K562 (cell line): ENCODE results near the gene HBP1. TPM values are rescaled to one million over a fixed set of nuclear protein-coding genes. Genes with fewer than 3 reads are reported as not detected.

Source experiments
- ATAC-seq: fragments of 200-7000 bp; cut with Tn5 transposase; 3 replicates; pipeline ENCODE4 v1.9.1; 2020; ENCODE audit warnings: moderate library complexity
- BruUV-seq: library from RNA; stranded (reverse); fragments of 400-500 nt; replicated peaks from 2 replicates; lab custom pipeline; 2021; lab: Mats Ljungman, UMichigan
- CTCF ChIA-PET: fragments of 300-600 bp; formaldehyde crosslinking; extraction: SDS; loops from one replicate; lab custom pipeline; 2021; ENCODE audit warnings: low intra/inter-chr PET ratio; lab: Yijun Ruan, JAX
- POLR2A ChIA-PET: fragments of 300-600, 350-650 bp; sonication (Branson Sonifier 250); formaldehyde crosslinking; extraction: SDS; loops from one replicate; lab custom pipeline; 2021; ENCODE audit warnings: antibody characterized with exemption, inconsistent platforms; lab: Yijun Ruan, JAX
- DNase-seq, 4 experiments: peaks; one replicate each; pipeline versions ENCODE4 v3.0.0 to v3.0.0-alpha.2; 2011 to 2018; ENCODE audit warnings: low spot score in 3 of 4, mixed read lengths in 3 of 4; ENCODE audit errors: extremely low read depth in 1 of 4
- FAIRE-seq: peaks from 2 replicates; lab custom pipeline; 2011; peaks lifted over from hg19 to GRCh38; lab: Jason Lieb, UNC
- H2AFZ ChIP-seq: 2 replicates; pipeline ENCODE4 v1.6.0; 2011; ENCODE audit warnings: low read depth, low read length, control low read depth, inconsistent platforms
- H3K27ac ChIP-seq: fragments of 200-600 bp; 3 replicates; pipeline ENCODE4 v1.8.0; 2011; ENCODE audit warnings: low read depth, mild to moderate bottlenecking, control low read depth, inconsistent platforms, low read length, moderate library complexity, mixed read lengths; ENCODE audit errors: extremely low read depth
- H3K27me3 ChIP-seq, 2 experiments: fragments of 300-600 bp in 1 of 2; 2 replicates in 1 of 2; 3 replicates in 1 of 2; pipeline versions ENCODE4 v1.6.0 to v1.8.0; 2011; ENCODE audit warnings: inconsistent platforms in 2 of 2, low read length in 2 of 2, mild to moderate bottlenecking in 1 of 2, mixed read lengths in 1 of 2, moderate library complexity in 1 of 2; ENCODE audit not compliant: control insufficient read depth in 2 of 2, insufficient read depth in 2 of 2
- H3K36me3 ChIP-seq: fragments of 300-600 bp; 3 replicates; pipeline ENCODE4 v1.8.0; 2011; ENCODE audit warnings: mild to moderate bottlenecking, low read length, inconsistent platforms; ENCODE audit not compliant: control insufficient read depth, insufficient read depth
- H3K4me1 ChIP-seq, 2 experiments: fragments of 200-600 bp in 1 of 2; replicated peaks in 1 of 2; 2 replicates in 1 of 2; 3 replicates in 1 of 2; pipeline versions ENCODE4 v1.5.1 to v1.8.0; 2011; ENCODE audit warnings: inconsistent platforms in 2 of 2, low read length in 2 of 2, mild to moderate bottlenecking in 1 of 2, mixed read lengths in 1 of 2, moderate library complexity in 1 of 2; ENCODE audit not compliant: control insufficient read depth in 2 of 2, insufficient read depth in 2 of 2
- H3K4me2 ChIP-seq: 2 replicates; pipeline ENCODE4 v1.6.1; 2011; ENCODE audit warnings: low read length, control low read depth, inconsistent platforms, mixed read lengths; ENCODE audit not compliant: insufficient read depth
- H3K4me3 ChIP-seq: fragments of 200-600 bp; sonication (generic), shearing (Covaris generic); 2 replicates; pipeline ENCODE4 v1.5.1; 2016; ENCODE audit warnings: control low read depth, inconsistent platforms
- H3K79me2 ChIP-seq: fragments of 200-600 bp; 3 replicates; pipeline ENCODE4 v1.8.0; 2011; ENCODE audit warnings: low read length, inconsistent platforms; ENCODE audit not compliant: control insufficient read depth, insufficient read depth
- H3K9ac ChIP-seq, 2 experiments: 2 replicates each; pipeline versions ENCODE4 v1.6.0 to v1.6.1; 2011; ENCODE audit warnings: low read depth in 2 of 2, low read length in 2 of 2, control low read depth in 1 of 2, inconsistent platforms in 1 of 2, mild to moderate bottlenecking in 1 of 2, mixed read lengths in 1 of 2; ENCODE audit not compliant: insufficient read depth in 1 of 2
- H3K9me1 ChIP-seq: one replicate; pipeline ENCODE4 v1.6.0; 2011; ENCODE audit warnings: inconsistent platforms, mild to moderate bottlenecking, low read length, moderate library complexity; ENCODE audit not compliant: control insufficient read depth, insufficient read depth
- H3K9me3 ChIP-seq: replicated peaks from 2 replicates; pipeline ENCODE4 v1.5.1; 2011; ENCODE audit warnings: low read depth, low read length, inconsistent platforms; ENCODE audit not compliant: control insufficient read depth, insufficient read depth
- H4K20me1 ChIP-seq: replicated peaks from 2 replicates; pipeline ENCODE4 v1.6.1; 2011; ENCODE audit warnings: low read length, inconsistent platforms, mixed read lengths; ENCODE audit not compliant: control insufficient read depth, insufficient read depth
- CBFA2T3 ChIP-seq: fragments of 450-650 bp; IDR thresholded peaks from 2 replicates; pipeline ENCODE4 v1.6.1; 2017
- EZH2 ChIP-seq: IDR thresholded peaks from 2 replicates; pipeline ENCODE4 v1.6.1; 2012; ENCODE audit warnings: low read depth, mild to moderate bottlenecking, inconsistent platforms, low read length, borderline replicate concordance
- MEF2D ChIP-seq: conservative IDR thresholded peaks from 2 replicates; pipeline ENCODE4 v1.6.1; 2016; ENCODE audit warnings: low read depth, missing genetic modification characterization, missing compliant biosample characterization
- NFRKB ChIP-seq: fragments of 450-650 bp; IDR thresholded peaks from 2 replicates; pipeline ENCODE4 v1.6.1; 2016; ENCODE audit warnings: low read depth
- RAD21 ChIP-seq, 2 experiments: fragments of 250-450 bp in 1 of 2; fragments of 450-650 bp in 1 of 2; sonication (Bioruptor Pico) in 1 of 2; formaldehyde crosslinking in 1 of 2; IDR thresholded peaks in 1 of 2; conservative IDR thresholded peaks in 1 of 2; 2 replicates each; pipeline versions ENCODE4 v1.4.0 to v1.8.0; 2020 to 2022; ENCODE audit warnings: mild to moderate bottlenecking in 2 of 2, moderate library complexity in 1 of 2
- RBM25 ChIP-seq: fragments of 200-400 bp; formaldehyde crosslinking; IDR thresholded peaks from 2 replicates; pipeline ENCODE4 v1.6.1; 2018; ENCODE audit warnings: low read length, low read depth, moderate library complexity; ENCODE audit not compliant: severe bottlenecking
- SMARCE1 ChIP-seq: fragments of 450-650 bp; IDR thresholded peaks from 2 replicates; pipeline ENCODE4 v1.7.1; 2016; ENCODE audit warnings: mild to moderate bottlenecking
- TRIM24 ChIP-seq, 2 experiments: fragments of 450-650 bp; IDR thresholded peaks; 2 replicates each; pipeline ENCODE4 v1.6.1; 2016
- ZNF717 ChIP-seq: fragments of 250-450 bp; sonication (Bioruptor Pico); IDR thresholded peaks from 2 replicates; pipeline ENCODE4 v1.5.0; 2021
- WGBS: fragments of 100-300 bp; shearing (Covaris generic); methylation state at CpG from one replicate; pipeline ENCODE4 v1.1.6; 2016; ENCODE audit warnings: low coverage, mixed read lengths; ENCODE audit not compliant: insufficient coverage; ENCODE audit errors: missing lambda C conversion rate; 5-methylcytosine and 5-hydroxymethylcytosine counted together
- in situ Hi-C: fragments of 300-500 bp; cut with MboI; formaldehyde crosslinking; loops from 4 replicates; pipeline ENCODE4 v1.15.0; 2018; ENCODE audit warnings: inconsistent platforms, mixed read lengths
- intact Hi-C: fragments of 100-400 bp; cut with micrococcal nuclease; formaldehyde crosslinking; loops from 2 replicates; pipeline ENCODE4 v1.14.2; 2022
- polyA plus RNA-seq, 8 experiments: library from polyadenylated mRNA; depleted of rRNA in 4 of 8; stranded (reverse) in 5 of 8; unstranded in 3 of 8; fragments of >200 nt; fragmentation: Nextera tagmentation in 2 of 8; fragmentation: Illumina TruSeq in 1 of 8; extraction: Ambion mirVana in 2 of 8; extraction: Trizol in 1 of 8; gene quantifications; 2 replicates each; pipeline versions ENCODE4 v1.2.1 to v1.2.3, GENCODE V29; 2011 to 2014; ENCODE audit warnings: inconsistent platforms in 1 of 8, missing spikeins in 1 of 8
- total RNA-seq, 7 experiments: library from RNA; depleted of rRNA in 6 of 7; stranded (reverse); fragments of >200 nt in 6 of 7; fragmentation: Illumina TruSeq in 2 of 7; extraction: Trizol in 2 of 7; gene quantifications; 2 replicates each; pipeline versions ENCODE4 v1.2.1 to v1.2.3, GENCODE V29; 2011 to 2021; ENCODE audit warnings: low replicate concordance in 1 of 7
- TF ChIP-seq, protein P1 (sequence below): IDR thresholded peaks from 3 replicates; pipeline ENCODE4 v1.6.1; 2011; ENCODE audit warnings: borderline replicate concordance, mild to moderate bottlenecking; ENCODE audit not compliant: insufficient read length, insufficient read depth
- TF ChIP-seq, protein P2 (sequence below): sonication (generic); formaldehyde crosslinking; IDR thresholded peaks from 2 replicates; pipeline ENCODE4 v1.8.0; 2022; ENCODE audit warnings: mild to moderate bottlenecking, missing genetic modification reagents, borderline replicate concordance
- TF ChIP-seq, protein P3 (sequence below), 3 experiments: fragments of 200-800 bp in 1 of 3; fragments of 250-450 bp in 1 of 3; fragments of 450-650 bp in 1 of 3; sonication (Bioruptor Pico) in 1 of 3; sonication (Bioruptor generic) in 1 of 3; formaldehyde crosslinking in 1 of 3; IDR thresholded peaks; 2 replicates each; pipeline versions ENCODE4 v1.6.1 to v1.8.0; 2016 to 2022; ENCODE audit warnings: mild to moderate bottlenecking in 2 of 3, missing genetic modification characterization in 2 of 3, missing compliant biosample characterization in 1 of 3, moderate library complexity in 1 of 3
- TF ChIP-seq, protein P4 (sequence below): fragments of 250-450 bp; sonication (Bioruptor Pico); IDR thresholded peaks from 2 replicates; pipeline ENCODE4 v1.4.0; 2020; ENCODE audit warnings: mild to moderate bottlenecking, moderate library complexity, borderline replicate concordance

The HBP1 gene
- total and polyA plus RNA-seq, 9 of the 15 experiments (the other 6 are each of a cell fraction or from before 2014, with no cell fraction given), result 18.7 to 59.9 (median 27.0) TPM

DNA sequence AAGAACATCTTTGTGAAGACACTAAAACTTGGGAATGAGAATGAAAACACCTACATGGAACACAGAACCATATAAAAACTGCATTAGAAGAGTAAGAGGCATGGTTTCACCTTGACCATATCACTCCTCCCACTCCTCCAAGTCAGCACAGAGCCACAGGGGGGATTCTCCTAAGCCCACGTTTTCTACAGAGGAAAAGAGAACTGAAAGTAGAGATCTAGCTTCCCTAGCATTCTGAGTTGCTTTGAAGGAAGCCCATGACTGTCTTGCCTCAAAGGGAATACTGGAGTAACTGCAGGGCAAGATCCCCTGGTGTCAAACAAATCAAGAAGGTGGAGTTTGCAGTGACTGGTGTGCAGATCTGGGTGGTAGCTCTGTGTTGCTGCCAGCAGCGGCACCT lies 43.9 kb downstream of the HBP1 start:
- Histone ChIP-seq H2AFZ (no peak overlapping the region), H3K27ac (no peak overlapping the region), H3K4me2 (no peak overlapping the region), H3K4me3 (no peak overlapping the region), H3K9ac (no peak overlapping the region), H4K20me1 (no peaks in the 10 kb centered on the region), H3K9me1 (no peaks in the 10 kb centered on the region), H3K36me3 (peaks cover 25% of the 10 kb centered on the region; the same call in 2 of the 3 replicates), H3K79me2 (no peaks in the 10 kb centered on the region), H3K4me1 (peaks cover 4% of the 10 kb centered on the region in 2 experiments; a peak in 2 of 5 replicates), H3K9me3 (peaks cover 10% of the 10 kb centered on the region; the same call in 1 of the 2 replicates), H3K27me3 (no peaks in the 10 kb centered on the region)
- CTCF ChIA-PET, result no interaction called here
- in situ Hi-C loops, result loop anchor here (25.0 kb wide), 1 partner anchor 925 kb away; the partner anchor contains the start of gene LAMB4
- POLR2A ChIA-PET, result interaction anchor here (0.9 to 1.4 kb wide), 3 partner anchors 10 to 643 kb away, joined by 3 to 7 read pairs (median 5); no protein-coding TSS in a partner anchor
- WGBS, result 56% methylated on average over 2 of the region's 2 CpGs
- FAIRE-seq (no peak), ATAC-seq (no peak), DNase-seq (no peak)
- intact Hi-C loops, result no loop called here
- no TSS peak for BruUV-seq
- no peak for TF ChIP-seq CBFA2T3
- TF ChIP-seq NFRKB, result no peak
- no peak for TF ChIP-seq RAD21 (CRISPR knock-in tag; conservative IDR thresholded peaks at IDR 0.05 in 1 of 2, IDR thresholded peaks at IDR 0.05 in 1 of 2)
- no peak for TF ChIP-seq RBM25
- no peak for TF ChIP-seq EZH2
- no peak for TF ChIP-seq SMARCE1
- TF ChIP-seq, protein P1, sequence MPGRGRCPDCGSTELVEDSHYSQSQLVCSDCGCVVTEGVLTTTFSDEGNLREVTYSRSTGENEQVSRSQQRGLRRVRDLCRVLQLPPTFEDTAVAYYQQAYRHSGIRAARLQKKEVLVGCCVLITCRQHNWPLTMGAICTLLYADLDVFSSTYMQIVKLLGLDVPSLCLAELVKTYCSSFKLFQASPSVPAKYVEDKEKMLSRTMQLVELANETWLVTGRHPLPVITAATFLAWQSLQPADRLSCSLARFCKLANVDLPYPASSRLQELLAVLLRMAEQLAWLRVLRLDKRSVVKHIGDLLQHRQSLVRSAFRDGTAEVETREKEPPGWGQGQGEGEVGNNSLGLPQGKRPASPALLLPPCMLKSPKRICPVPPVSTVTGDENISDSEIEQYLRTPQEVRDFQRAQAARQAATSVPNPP, result no peak
- TF ChIP-seq, protein P2, sequence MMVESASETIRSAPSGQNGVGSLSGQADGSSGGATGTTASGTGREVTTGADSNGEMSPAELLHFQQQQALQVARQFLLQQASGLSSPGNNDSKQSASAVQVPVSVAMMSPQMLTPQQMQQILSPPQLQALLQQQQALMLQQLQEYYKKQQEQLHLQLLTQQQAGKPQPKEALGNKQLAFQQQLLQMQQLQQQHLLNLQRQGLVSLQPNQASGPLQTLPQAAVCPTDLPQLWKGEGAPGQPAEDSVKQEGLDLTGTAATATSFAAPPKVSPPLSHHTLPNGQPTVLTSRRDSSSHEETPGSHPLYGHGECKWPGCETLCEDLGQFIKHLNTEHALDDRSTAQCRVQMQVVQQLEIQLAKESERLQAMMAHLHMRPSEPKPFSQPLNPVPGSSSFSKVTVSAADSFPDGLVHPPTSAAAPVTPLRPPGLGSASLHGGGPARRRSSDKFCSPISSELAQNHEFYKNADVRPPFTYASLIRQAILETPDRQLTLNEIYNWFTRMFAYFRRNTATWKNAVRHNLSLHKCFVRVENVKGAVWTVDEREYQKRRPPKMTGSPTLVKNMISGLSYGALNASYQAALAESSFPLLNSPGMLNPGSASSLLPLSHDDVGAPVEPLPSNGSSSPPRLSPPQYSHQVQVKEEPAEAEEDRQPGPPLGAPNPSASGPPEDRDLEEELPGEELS (CRISPR knock-in tag), result no peak
- TF ChIP-seq, protein P3, sequence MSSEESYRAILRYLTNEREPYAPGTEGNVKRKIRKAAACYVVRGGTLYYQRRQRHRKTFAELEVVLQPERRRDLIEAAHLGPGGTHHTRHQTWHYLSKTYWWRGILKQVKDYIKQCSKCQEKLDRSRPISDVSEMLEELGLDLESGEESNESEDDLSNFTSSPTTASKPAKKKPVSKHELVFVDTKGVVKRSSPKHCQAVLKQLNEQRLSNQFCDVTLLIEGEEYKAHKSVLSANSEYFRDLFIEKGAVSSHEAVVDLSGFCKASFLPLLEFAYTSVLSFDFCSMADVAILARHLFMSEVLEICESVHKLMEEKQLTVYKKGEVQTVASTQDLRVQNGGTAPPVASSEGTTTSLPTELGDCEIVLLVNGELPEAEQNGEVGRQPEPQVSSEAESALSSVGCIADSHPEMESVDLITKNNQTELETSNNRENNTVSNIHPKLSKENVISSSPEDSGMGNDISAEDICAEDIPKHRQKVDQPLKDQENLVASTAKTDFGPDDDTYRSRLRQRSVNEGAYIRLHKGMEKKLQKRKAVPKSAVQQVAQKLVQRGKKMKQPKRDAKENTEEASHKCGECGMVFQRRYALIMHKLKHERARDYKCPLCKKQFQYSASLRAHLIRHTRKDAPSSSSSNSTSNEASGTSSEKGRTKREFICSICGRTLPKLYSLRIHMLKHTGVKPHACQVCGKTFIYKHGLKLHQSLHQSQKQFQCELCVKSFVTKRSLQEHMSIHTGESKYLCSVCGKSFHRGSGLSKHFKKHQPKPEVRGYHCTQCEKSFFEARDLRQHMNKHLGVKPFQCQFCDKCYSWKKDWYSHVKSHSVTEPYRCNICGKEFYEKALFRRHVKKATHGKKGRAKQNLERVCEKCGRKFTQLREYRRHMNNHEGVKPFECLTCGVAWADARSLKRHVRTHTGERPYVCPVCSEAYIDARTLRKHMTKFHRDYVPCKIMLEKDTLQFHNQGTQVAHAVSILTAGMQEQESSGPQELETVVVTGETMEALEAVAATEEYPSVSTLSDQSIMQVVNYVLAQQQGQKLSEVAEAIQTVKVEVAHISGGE (CRISPR knock-in tag; IDR thresholded peaks at IDR 0.05), result no peak
- TF ChIP-seq ZNF717, result no peak
- TF ChIP-seq MEF2D (tag), result no peak
- TF ChIP-seq, protein P4, sequence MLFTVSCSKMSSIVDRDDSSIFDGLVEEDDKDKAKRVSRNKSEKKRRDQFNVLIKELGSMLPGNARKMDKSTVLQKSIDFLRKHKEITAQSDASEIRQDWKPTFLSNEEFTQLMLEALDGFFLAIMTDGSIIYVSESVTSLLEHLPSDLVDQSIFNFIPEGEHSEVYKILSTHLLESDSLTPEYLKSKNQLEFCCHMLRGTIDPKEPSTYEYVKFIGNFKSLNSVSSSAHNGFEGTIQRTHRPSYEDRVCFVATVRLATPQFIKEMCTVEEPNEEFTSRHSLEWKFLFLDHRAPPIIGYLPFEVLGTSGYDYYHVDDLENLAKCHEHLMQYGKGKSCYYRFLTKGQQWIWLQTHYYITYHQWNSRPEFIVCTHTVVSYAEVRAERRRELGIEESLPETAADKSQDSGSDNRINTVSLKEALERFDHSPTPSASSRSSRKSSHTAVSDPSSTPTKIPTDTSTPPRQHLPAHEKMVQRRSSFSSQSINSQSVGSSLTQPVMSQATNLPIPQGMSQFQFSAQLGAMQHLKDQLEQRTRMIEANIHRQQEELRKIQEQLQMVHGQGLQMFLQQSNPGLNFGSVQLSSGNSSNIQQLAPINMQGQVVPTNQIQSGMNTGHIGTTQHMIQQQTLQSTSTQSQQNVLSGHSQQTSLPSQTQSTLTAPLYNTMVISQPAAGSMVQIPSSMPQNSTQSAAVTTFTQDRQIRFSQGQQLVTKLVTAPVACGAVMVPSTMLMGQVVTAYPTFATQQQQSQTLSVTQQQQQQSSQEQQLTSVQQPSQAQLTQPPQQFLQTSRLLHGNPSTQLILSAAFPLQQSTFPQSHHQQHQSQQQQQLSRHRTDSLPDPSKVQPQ (CRISPR knock-in tag), result no peak
- no peak for TF ChIP-seq TRIM24 (IDR thresholded peaks at IDR 0.05)
